Peyer's patch (tissue), 4 donors: Measurements from ENCODE around the gene IKZF3. TPM values are rescaled to one million over a fixed set of nuclear protein-coding genes. Genes with fewer than 3 reads are reported as not detected.
"Not testable (repeated sequence)": the region's sequence is repeated elsewhere in the genome, so short reads cannot be mapped to it uniquely, and the experiment has no call there.

Source experiments
- DNase-seq, 3 donors: peaks; one replicate each; pipeline ENCODE4 v3.0.0-alpha.2; 2017 to 2019
- H3K27ac ChIP-seq, 4 donors: fragments of 200-600 bp; sonication (generic); one replicate each; pipeline ENCODE4 v1.5.1; 2016 to 2019
- H3K27me3 ChIP-seq, 2 donors: fragments of 200-600 bp; sonication (generic); one replicate each; pipeline ENCODE4 v1.5.1; 2019
- H3K36me3 ChIP-seq, 3 donors: fragments of 200-600 bp; sonication (generic); one replicate each; pipeline ENCODE4 v1.5.1; 2016 to 2019
- H3K4me1 ChIP-seq, 4 donors: fragments of 200-600 bp; sonication (generic); one replicate each; pipeline ENCODE4 v1.5.1; 2016 to 2019
- H3K4me3 ChIP-seq, 4 donors: fragments of 200-600 bp; sonication (generic); 1 replicate in 3 of 4; 2 replicates in 1 of 4; pipeline ENCODE4 v1.5.1; 2016 to 2019; ENCODE audit warnings: mild to moderate bottlenecking in 1 of 4
- H3K9me3 ChIP-seq, 4 donors: fragments of 200-600 bp; sonication (generic); one replicate each; pipeline ENCODE4 v1.5.1; 2016 to 2019; ENCODE audit warnings: mild to moderate bottlenecking in 1 of 4
- POLR2A ChIP-seq, 2 donors: fragments of 450-650 bp; IDR thresholded peaks; one replicate each; pipeline ENCODE4 v1.5.1; 2017; ENCODE audit warnings: antibody characterized with exemption in 2 of 2, mild to moderate bottlenecking in 2 of 2, moderate library complexity in 2 of 2
- total RNA-seq, 4 donors: library from RNA; depleted of rRNA; stranded (reverse); fragments of >200 nt; gene quantifications; one replicate each; pipeline ENCODE4 v1.1.0, GENCODE V29; 2016
- TF ChIP-seq, protein P1 (sequence below), 6 experiments: fragments of 450-650 bp in 4 of 6; fragments of 200-600 bp in 2 of 6; sonication (generic) in 1 of 6; IDR thresholded peaks; one replicate each; pipeline ENCODE4 v1.5.1; 2017 to 2019; ENCODE audit warnings: antibody characterized with exemption in 6 of 6, mild to moderate bottlenecking in 3 of 6, moderate library complexity in 1 of 6

The IKZF3 gene
- total RNA-seq, 4 donors from 2014 or later = 5.4 to 45.4 (median 7.0) TPM

DNA sequence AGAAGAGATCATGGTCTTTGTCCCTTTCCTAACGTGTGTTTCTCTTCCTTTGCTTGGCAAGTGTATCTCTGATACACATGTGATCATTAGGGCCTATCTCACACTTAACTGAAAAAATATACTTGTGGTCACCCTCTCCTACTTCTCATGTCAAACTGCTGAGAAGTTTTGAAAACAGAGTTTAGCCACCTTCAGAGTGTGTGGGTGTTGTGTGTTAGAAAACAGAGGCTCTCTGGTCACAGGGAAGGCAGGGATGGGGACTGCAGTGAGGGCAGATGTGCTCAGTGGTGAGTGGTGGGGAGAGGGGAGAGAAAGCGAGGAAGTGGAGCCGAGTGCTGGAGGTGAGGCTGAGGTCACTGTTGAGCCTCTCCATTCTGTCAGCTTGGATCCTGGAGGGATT lies 97.0 kb downstream of the IKZF3 start:
- peaks cover 0 to 12% (median 5%) of the 10 kb centered on the region in 4 donors for H3K4me1 ChIP-seq
- no peak overlapping the region for H3K4me3 ChIP-seq
- TF ChIP-seq POLR2A (IDR thresholded peaks at IDR 0.05) = no peak
- no peaks in the 10 kb centered on the region for H3K9me3 ChIP-seq
- DNase-seq = peak in 1 of 3 donors; percentile 21
- H3K36me3 ChIP-seq = no peaks in the 10 kb centered on the region
- H3K27me3 ChIP-seq = no peaks in the 10 kb centered on the region
- peak overlapping the region in 3 of 4 donors; percentile 15 to 81 (median 25) for H3K27ac ChIP-seq

DNA sequence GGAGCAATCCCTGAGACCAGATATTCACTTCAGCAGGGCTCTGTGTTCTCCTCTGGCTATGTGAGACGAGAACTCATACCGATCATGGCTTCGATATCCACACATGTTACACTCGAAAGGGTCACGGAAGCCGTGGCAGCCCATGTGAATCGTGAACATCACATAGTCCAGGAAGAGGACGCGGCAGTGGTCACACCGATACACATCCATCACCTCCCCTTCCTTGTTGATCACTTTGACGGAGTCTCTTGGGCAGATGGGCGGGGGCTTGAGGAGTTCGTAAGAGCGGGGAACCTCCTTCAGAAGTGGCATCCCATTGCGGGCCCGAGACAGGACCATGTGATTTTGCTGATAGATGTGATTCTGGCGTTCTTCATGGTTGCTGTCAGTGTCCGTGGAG lies 98.3 kb downstream of the IKZF3 start:
- H3K27me3 ChIP-seq = no peaks in the 10 kb centered on the region
- no peaks in the 10 kb centered on the region for H3K36me3 ChIP-seq
- DNase-seq = peak in 1 of 3 donors; percentile 16
- H3K9me3 ChIP-seq = no peaks in the 10 kb centered on the region
- no peak overlapping the region for H3K4me3 ChIP-seq
- peaks cover 0 to 10% (median 5%) of the 10 kb centered on the region in 4 donors for H3K4me1 ChIP-seq
- no peak for TF ChIP-seq POLR2A (IDR thresholded peaks at IDR 0.05)
- TF ChIP-seq, protein P1, sequence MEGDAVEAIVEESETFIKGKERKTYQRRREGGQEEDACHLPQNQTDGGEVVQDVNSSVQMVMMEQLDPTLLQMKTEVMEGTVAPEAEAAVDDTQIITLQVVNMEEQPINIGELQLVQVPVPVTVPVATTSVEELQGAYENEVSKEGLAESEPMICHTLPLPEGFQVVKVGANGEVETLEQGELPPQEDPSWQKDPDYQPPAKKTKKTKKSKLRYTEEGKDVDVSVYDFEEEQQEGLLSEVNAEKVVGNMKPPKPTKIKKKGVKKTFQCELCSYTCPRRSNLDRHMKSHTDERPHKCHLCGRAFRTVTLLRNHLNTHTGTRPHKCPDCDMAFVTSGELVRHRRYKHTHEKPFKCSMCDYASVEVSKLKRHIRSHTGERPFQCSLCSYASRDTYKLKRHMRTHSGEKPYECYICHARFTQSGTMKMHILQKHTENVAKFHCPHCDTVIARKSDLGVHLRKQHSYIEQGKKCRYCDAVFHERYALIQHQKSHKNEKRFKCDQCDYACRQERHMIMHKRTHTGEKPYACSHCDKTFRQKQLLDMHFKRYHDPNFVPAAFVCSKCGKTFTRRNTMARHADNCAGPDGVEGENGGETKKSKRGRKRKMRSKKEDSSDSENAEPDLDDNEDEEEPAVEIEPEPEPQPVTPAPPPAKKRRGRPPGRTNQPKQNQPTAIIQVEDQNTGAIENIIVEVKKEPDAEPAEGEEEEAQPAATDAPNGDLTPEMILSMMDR (IDR thresholded peaks at IDR 0.05) = no peak
- no peak overlapping the region for H3K27ac ChIP-seq

DNA sequence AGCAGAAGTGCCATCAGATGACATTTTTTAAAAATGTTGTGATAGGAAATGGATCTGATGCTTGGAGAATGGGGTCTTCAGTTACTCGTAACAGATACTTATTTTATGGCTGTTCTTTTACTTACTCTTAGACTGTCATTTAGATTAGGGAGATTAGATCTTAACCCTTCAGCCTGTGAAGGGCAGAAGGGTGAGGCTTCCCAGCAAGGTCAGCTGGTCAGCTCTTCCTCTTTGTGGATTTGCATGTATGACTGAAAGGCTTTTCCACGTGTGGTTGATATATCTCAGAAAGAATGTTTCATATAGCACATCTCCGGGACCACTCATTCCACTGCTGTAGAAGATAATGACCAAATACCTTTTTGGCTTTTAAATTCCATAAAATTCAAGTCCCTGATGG lies 98.9 kb downstream of the IKZF3 start:
- H3K27me3 ChIP-seq = no peaks in the 10 kb centered on the region
- no peaks in the 10 kb centered on the region for H3K9me3 ChIP-seq
- DNase-seq = no peak
- no peak for TF ChIP-seq POLR2A (IDR thresholded peaks at IDR 0.05)
- TF ChIP-seq, protein P1 (IDR thresholded peaks at IDR 0.05) = no peak
- H3K4me1 ChIP-seq = peaks cover 0 to 10% (median 5%) of the 10 kb centered on the region in 4 donors
- no peaks in the 10 kb centered on the region for H3K36me3 ChIP-seq
- H3K27ac ChIP-seq = no peak overlapping the region
- no peak overlapping the region for H3K4me3 ChIP-seq

DNA sequence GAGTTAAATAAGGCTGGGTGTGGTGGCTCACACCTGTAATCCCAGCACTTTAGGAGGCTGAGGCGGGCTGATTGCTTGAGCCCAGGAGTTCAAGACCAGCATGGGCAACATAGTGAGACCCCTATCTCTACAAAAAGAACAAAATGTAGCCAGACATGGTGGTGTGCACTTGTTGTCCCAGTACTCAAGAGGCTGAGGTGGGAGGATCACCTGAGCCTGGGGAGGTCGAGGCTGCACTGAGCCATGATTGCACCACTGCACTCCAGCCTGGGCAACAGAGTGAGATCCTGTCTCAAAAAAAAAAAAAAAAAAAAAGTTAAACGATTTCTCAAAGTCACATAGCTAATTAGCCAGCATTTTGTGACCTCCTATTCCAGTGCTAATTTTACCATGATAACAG lies 99.9 kb downstream of the IKZF3 start:
- not testable (repeated sequence) for H3K27me3 ChIP-seq
- peaks cover 0 to 12% (median 2%) of the 10 kb centered on the region in 4 donors for H3K4me1 ChIP-seq

DNA sequence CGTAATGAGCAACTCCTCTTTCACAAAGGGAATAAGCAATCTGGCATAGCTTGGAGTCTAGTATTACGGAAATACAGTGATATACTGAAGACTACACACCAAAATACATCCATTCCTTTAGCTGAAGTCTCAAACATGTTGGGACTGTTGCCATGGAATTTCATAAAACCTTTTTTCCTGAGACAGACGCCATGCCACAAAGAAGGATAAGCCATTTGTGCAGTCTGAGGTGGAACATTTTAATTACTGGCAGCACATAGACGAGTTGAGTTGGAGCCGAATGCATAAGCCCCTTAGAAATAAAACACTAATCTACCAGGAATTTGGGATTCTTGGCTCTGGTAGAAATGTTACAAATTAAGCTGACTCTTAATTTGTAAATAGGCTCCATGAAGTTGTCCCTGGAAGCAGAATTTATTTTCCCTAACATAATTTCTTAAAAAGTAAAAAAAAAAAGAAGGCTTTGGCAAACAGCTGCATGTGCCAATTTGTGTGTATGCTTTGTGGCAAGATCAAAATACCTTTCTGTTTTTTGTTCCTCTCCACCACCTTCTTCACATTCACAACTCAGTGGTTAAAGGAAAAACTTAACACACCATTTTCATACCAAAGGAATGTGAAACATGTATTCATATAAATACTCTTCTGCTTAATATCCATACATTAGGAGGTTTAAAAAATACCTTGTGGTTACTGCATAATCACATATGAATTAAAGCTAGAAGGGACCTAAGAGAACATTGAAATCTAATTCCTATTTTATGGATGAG lies 100.9 kb downstream of the IKZF3 start:
- DNase-seq = no peak
- no peaks in the 10 kb centered on the region for H3K27me3 ChIP-seq

More for the DNA sequence above, 99.9 kb downstream of the IKZF3 start:
- not testable (repeated sequence) for DNase-seq, H3K4me3 ChIP-seq, H3K27ac ChIP-seq, H3K36me3 ChIP-seq, H3K9me3 ChIP-seq

DNA sequence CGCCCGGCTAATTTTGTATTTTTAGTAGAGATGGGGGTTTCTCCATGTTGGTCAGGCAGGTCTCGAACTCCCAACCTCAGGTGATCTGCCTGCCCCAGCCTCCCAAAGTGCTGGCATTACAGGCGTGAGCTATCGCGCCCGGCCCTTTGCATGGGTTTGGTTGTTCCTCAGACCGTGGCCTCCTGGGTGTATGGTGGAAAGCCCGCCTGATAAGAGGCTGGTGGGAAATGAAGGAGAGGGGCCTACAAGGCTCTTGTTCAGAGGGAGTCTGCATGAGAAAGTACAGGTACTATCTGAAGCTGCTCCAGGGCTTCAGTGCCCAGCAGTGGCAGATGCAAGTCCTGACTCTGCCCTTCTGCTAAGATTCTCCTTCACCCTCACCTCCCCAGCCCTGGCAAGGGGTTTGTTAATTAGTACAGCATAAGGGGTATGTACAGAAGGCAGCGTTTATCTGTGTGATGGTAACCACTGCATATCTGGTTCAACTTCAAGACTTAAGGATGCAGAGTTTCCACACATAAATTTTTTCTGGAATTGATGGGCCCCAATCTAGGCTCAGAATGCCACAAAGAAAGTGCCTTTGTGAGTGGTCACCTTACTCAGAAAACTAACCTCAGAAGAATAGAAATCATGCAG lies 102.1 kb downstream of the IKZF3 start:
- Histone ChIP-seq H3K9me3 (no peaks in the 10 kb centered on the region), H3K36me3 (no peaks in the 10 kb centered on the region), H3K4me1 (peaks cover 0 to 20% (median 7%) of the 10 kb centered on the region in 4 donors), H3K27ac (no peak overlapping the region), H3K27me3 (no peaks in the 10 kb centered on the region), H3K4me3 (no peak overlapping the region)
- no peak for DNase-seq
- TF ChIP-seq, protein P1 (IDR thresholded peaks at IDR 0.05) = no peak
- TF ChIP-seq POLR2A (IDR thresholded peaks at IDR 0.05) = no peak

More for the DNA sequence above, 100.9 kb downstream of the IKZF3 start:
- Histone ChIP-seq H3K4me3 (no peak overlapping the region), H3K27ac (no peak overlapping the region), H3K36me3 (no peaks in the 10 kb centered on the region), H3K9me3 (no peaks in the 10 kb centered on the region), H3K4me1 (peaks cover 0 to 14% (median 4%) of the 10 kb centered on the region in 4 donors)
- TF ChIP-seq POLR2A (IDR thresholded peaks at IDR 0.05) = no peak
- TF ChIP-seq, protein P1 (IDR thresholded peaks at IDR 0.05) = no peak
